SK-N-SH treated with all-trans-retinoic acid at 6 μM for 48 hours (cell line): Measurements from ENCODE around the gene KMT2B.

Experiments used
- ARNTL ChIP-seq: fragments of 450-650 bp; formaldehyde crosslinking; IDR thresholded peaks from 2 replicates; pipeline ENCODE4 v1.5.0; 2020; ENCODE audit warnings: low read depth, mild to moderate bottlenecking, moderate library complexity, borderline replicate concordance
- BACH2 ChIP-seq: fragments of 250-450 bp; sonication (Bioruptor Pico); IDR thresholded peaks from 2 replicates; pipeline ENCODE4 v1.9.0; 2021; ENCODE audit warnings: mild to moderate bottlenecking, borderline replicate concordance
- CSDC2 ChIP-seq: fragments of 250-450 bp; sonication (Bioruptor Pico); IDR thresholded peaks from 2 replicates; pipeline ENCODE4 v1.5.0; 2020; ENCODE audit warnings: mild to moderate bottlenecking, moderate library complexity
- ESRRG ChIP-seq: fragments of 250-450 bp; sonication (Bioruptor Pico); IDR thresholded peaks from 2 replicates; pipeline ENCODE4 v1.6.1; 2021; ENCODE audit warnings: mild to moderate bottlenecking
- SNAI2 ChIP-seq: fragments of 250-450 bp; sonication (Bioruptor Pico); IDR thresholded peaks from 2 replicates; pipeline ENCODE4 v1.5.0; 2020; ENCODE audit warnings: mild to moderate bottlenecking, moderate library complexity
- ZFP3 ChIP-seq: fragments of 250-450 bp; sonication (Bioruptor Pico); IDR thresholded peaks from 2 replicates; pipeline ENCODE4 v1.5.0; 2020; ENCODE audit warnings: mild to moderate bottlenecking, moderate library complexity
- ZFP30 ChIP-seq: fragments of 450-650 bp; formaldehyde crosslinking; IDR thresholded peaks from 2 replicates; pipeline ENCODE4 v1.5.0; 2022; ENCODE audit warnings: mild to moderate bottlenecking, moderate library complexity
- ZNF565 ChIP-seq: fragments of 450-650 bp; formaldehyde crosslinking; conservative IDR thresholded peaks from 2 replicates; pipeline ENCODE4 v1.5.0; 2020; ENCODE audit warnings: low read depth, mild to moderate bottlenecking, moderate library complexity
- ZNF70 ChIP-seq: fragments of 450-650 bp; formaldehyde crosslinking; IDR thresholded peaks from 2 replicates; pipeline ENCODE4 v1.5.0; 2020; ENCODE audit warnings: mild to moderate bottlenecking, moderate library complexity
- ZNF8 ChIP-seq: fragments of 450-650 bp; formaldehyde crosslinking; IDR thresholded peaks from 2 replicates; pipeline ENCODE4 v1.5.0; 2020; ENCODE audit warnings: mild to moderate bottlenecking, moderate library complexity
- TF ChIP-seq, protein P1 (sequence below): fragments of 250-450 bp; sonication (Bioruptor Pico); IDR thresholded peaks from 2 replicates; pipeline ENCODE4 v1.5.1; 2020; ENCODE audit warnings: low read depth, mild to moderate bottlenecking, moderate library complexity
- TF ChIP-seq, protein P2 (sequence below): fragments of 250-450 bp; sonication (Bioruptor Pico); IDR thresholded peaks from 2 replicates; pipeline ENCODE4 v1.8.0; 2020; ENCODE audit warnings: mild to moderate bottlenecking, moderate library complexity, borderline replicate concordance
- TF ChIP-seq, protein P3 (sequence below): fragments of 250-450 bp; sonication (Bioruptor Pico); IDR thresholded peaks from 2 replicates; pipeline ENCODE4 v1.5.0; 2020; ENCODE audit warnings: mild to moderate bottlenecking, moderate library complexity

DNA sequence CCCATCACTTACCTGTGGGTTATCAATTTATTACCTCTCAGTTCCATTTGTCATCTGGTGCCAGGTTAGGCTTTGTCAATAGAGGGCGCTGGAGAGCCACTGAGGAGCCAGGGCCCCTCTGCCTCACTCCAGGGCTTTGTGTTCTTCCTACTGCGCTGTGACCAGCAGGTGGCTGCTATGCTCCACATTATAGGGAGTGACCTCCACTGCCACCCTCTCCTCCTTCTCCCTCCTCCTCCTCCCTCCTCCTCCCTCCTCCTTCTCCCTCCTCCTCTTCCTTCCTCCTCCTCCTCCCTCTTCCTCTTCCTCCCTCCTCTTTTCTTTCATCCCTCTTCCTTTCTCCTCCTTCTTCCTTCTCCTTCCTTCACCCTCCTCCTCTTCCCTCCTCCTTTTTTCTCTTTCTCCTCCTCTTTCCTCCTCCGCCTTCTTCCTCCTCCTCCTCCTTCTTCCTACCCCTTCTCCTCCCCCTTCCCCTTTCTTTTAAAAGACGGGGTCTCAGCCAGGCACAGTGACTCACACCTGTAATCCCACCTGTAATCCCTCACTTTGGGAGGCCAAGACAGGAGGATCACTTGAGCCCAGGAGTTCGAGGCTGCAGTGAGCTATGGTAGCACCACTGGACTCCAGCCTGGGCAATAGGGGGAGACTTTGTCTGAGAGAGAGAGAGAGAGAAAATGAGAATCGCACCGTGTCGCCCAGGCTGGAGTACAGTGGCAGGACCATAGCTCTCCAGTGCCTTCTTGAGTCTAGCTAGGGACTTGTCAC, 23.8 kb upstream of the KMT2B start:
- TF ChIP-seq, protein P1, sequence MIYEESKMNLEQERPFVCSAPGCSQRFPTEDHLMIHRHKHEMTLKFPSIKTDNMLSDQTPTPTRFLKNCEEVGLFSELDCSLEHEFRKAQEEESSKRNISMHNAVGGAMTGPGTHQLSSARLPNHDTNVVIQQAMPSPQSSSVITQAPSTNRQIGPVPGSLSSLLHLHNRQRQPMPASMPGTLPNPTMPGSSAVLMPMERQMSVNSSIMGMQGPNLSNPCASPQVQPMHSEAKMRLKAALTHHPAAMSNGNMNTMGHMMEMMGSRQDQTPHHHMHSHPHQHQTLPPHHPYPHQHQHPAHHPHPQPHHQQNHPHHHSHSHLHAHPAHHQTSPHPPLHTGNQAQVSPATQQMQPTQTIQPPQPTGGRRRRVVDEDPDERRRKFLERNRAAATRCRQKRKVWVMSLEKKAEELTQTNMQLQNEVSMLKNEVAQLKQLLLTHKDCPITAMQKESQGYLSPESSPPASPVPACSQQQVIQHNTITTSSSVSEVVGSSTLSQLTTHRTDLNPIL (CRISPR knock-in tag), result no peak
- TF ChIP-seq, protein P2, sequence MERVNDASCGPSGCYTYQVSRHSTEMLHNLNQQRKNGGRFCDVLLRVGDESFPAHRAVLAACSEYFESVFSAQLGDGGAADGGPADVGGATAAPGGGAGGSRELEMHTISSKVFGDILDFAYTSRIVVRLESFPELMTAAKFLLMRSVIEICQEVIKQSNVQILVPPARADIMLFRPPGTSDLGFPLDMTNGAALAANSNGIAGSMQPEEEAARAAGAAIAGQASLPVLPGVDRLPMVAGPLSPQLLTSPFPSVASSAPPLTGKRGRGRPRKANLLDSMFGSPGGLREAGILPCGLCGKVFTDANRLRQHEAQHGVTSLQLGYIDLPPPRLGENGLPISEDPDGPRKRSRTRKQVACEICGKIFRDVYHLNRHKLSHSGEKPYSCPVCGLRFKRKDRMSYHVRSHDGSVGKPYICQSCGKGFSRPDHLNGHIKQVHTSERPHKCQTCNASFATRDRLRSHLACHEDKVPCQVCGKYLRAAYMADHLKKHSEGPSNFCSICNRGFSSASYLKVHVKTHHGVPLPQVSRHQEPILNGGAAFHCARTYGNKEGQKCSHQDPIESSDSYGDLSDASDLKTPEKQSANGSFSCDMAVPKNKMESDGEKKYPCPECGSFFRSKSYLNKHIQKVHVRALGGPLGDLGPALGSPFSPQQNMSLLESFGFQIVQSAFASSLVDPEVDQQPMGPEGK (CRISPR knock-in tag), result no peak
- TF ChIP-seq BACH2 (CRISPR knock-in tag), result no peak
- TF ChIP-seq, protein P3, sequence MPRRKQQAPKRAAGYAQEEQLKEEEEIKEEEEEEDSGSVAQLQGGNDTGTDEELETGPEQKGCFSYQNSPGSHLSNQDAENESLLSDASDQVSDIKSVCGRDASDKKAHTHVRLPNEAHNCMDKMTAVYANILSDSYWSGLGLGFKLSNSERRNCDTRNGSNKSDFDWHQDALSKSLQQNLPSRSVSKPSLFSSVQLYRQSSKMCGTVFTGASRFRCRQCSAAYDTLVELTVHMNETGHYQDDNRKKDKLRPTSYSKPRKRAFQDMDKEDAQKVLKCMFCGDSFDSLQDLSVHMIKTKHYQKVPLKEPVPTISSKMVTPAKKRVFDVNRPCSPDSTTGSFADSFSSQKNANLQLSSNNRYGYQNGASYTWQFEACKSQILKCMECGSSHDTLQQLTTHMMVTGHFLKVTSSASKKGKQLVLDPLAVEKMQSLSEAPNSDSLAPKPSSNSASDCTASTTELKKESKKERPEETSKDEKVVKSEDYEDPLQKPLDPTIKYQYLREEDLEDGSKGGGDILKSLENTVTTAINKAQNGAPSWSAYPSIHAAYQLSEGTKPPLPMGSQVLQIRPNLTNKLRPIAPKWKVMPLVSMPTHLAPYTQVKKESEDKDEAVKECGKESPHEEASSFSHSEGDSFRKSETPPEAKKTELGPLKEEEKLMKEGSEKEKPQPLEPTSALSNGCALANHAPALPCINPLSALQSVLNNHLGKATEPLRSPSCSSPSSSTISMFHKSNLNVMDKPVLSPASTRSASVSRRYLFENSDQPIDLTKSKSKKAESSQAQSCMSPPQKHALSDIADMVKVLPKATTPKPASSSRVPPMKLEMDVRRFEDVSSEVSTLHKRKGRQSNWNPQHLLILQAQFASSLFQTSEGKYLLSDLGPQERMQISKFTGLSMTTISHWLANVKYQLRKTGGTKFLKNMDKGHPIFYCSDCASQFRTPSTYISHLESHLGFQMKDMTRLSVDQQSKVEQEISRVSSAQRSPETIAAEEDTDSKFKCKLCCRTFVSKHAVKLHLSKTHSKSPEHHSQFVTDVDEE (CRISPR knock-in tag), result no peak
- no peak for TF ChIP-seq ZFP30 (CRISPR knock-in tag)
- no peak; the same call in 1 of the 2 replicates for TF ChIP-seq ZNF70
- TF ChIP-seq ZNF8 (CRISPR knock-in tag), result no peak
- TF ChIP-seq ARNTL (CRISPR knock-in tag), result no peak
- TF ChIP-seq SNAI2 (CRISPR knock-in tag), result no peak
- TF ChIP-seq CSDC2 (CRISPR knock-in tag), result no peak
- no peak for TF ChIP-seq ESRRG (CRISPR knock-in tag)
- TF ChIP-seq ZFP3 (CRISPR knock-in tag), result no peak
- TF ChIP-seq ZNF565 (CRISPR knock-in tag), result no peak
